Kidney (tissue), 14 donors: ENCODE measurements around the gene LHPP. TPM values are rescaled to one million over a fixed set of nuclear protein-coding genes. Genes with fewer than 3 reads are reported as not detected.

Source experiments
- DNase-seq, 5 donors: peaks; one replicate each; pipeline ENCODE4 v3.0.0-alpha.2; 2013 to 2020
- FAIRE-seq: peaks from 2 replicates; lab custom pipeline; 2012; peaks lifted over from hg19 to GRCh38; lab: Jason Lieb, UNC
- H3K27ac ChIP-seq, 2 donors: one replicate each; pipeline ENCODE4 v1.7.0; 2013; ENCODE audit warnings: low read depth in 2 of 2, low read length in 2 of 2, inconsistent platforms in 1 of 2
- H3K27me3 ChIP-seq: one replicate; pipeline ENCODE4 v1.7.1; 2013; ENCODE audit warnings: low read length, inconsistent platforms; ENCODE audit not compliant: control insufficient read depth, insufficient read depth
- H3K36me3 ChIP-seq, 3 donors: one replicate each; pipeline versions ENCODE4 v1.7.0 to v1.7.1; 2013; ENCODE audit warnings: low read length in 3 of 3, control low read depth in 1 of 3, inconsistent platforms in 1 of 3; ENCODE audit not compliant: insufficient read depth in 3 of 3, control insufficient read depth in 2 of 3
- H3K4me1 ChIP-seq, 3 donors: one replicate each; pipeline versions ENCODE4 v1.7.0 to v1.7.1; 2013; ENCODE audit warnings: low read length in 3 of 3, inconsistent platforms in 1 of 3, low read depth in 1 of 3; ENCODE audit not compliant: control insufficient read depth in 2 of 3, insufficient read depth in 2 of 3
- H3K4me3 ChIP-seq, 3 donors: one replicate each; pipeline versions ENCODE4 v1.7.0 to v1.8.1; 2013; ENCODE audit warnings: low read length in 3 of 3, control low read depth in 1 of 3, inconsistent platforms in 1 of 3
- H3K9ac ChIP-seq, 3 donors: one replicate each; pipeline versions ENCODE4 v1.7.0 to v1.7.1; 2013; ENCODE audit warnings: low read length in 3 of 3, control low read depth in 1 of 3, inconsistent platforms in 1 of 3
- H3K9me3 ChIP-seq, 3 donors: one replicate each; pipeline versions ENCODE4 v1.7.0 to v1.7.1; 2013; ENCODE audit warnings: low read length in 3 of 3, control low read depth in 1 of 3, inconsistent platforms in 1 of 3; ENCODE audit not compliant: control insufficient read depth in 2 of 3, insufficient read depth in 1 of 3
- intact Hi-C: fragments of 100-400 bp; cut with DNase I; formaldehyde crosslinking; loops from one replicate; pipeline ENCODE4 v1.11.1; 2022
- polyA plus RNA-seq: library from polyadenylated mRNA; stranded (reverse); fragments of 350-450 nt; fragmentation: Illumina TruSeq; extraction: RNeasy Lipid Tissue Mini Kit (QIAGEN cat#74804); gene quantifications from one replicate; pipeline ENCODE4 v1.2.3, GENCODE V29; 2014; ENCODE audit warnings: low read depth, low replicate concordance; ENCODE audit not compliant: insufficient read depth
- total RNA-seq: library from RNA; stranded (reverse); fragmentation: NEBNext Ultra II Directional; extraction: Animal tissue kit (Norgen Biotek cat#: 25700); gene quantifications from one replicate; pipeline ENCODE4 v1.2.1, GENCODE V29; 2021
- TF ChIP-seq, protein P1 (sequence below): IDR thresholded peaks from 3 replicates; pipeline ENCODE4 v1.5.1; 2012; ENCODE audit warnings: mild to moderate bottlenecking, moderate library complexity, borderline replicate concordance; ENCODE audit not compliant: insufficient read depth; ENCODE audit errors: extremely low read depth
- donor health status: control.
- donor health status: control.
- donor health status: control.
- donor health status: control.
- donor health status: control.
- donor health status: DM: yes; HTN: yes; CAD: no.
- donor health status: Normal renal cell carcinoma (clear cell type).

LHPP gene
- total and polyA plus RNA-seq, 2 donors from 2014 or later = 16.6 to 52.5 TPM

DNA sequence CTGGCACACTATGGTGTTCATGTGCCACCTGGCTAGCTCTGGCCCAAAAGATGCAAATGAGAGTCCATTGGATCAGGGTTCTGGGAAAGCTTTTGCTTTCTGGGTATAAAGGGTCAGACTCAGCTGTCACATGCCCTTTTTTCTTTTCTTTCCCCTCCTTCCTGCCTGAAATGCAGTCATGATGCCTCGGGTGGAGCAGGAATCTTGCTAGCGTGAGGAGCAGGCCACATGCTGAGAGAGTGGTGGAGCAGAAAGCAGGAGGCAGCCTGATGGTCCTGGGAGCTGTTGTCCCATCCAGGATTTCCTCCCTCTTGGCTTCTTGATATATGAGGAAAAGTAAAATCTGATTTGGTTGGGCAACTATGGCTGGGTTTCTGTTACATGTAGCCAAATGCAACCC, 2.7 kb upstream of the LHPP start:
- no peak overlapping the region for H3K27ac ChIP-seq
- intact Hi-C loops = no loop called here
- no peak overlapping the region for H3K4me3 ChIP-seq
- DNase-seq = no peak
- peaks cover 0 to under 1% (median 0%) of the 10 kb centered on the region in 3 donors for H3K4me1 ChIP-seq
- H3K9me3 ChIP-seq = no peaks in the 10 kb centered on the region
- peaks cover 4% of the 10 kb centered on the region for H3K27me3 ChIP-seq
- TF ChIP-seq, protein P1, sequence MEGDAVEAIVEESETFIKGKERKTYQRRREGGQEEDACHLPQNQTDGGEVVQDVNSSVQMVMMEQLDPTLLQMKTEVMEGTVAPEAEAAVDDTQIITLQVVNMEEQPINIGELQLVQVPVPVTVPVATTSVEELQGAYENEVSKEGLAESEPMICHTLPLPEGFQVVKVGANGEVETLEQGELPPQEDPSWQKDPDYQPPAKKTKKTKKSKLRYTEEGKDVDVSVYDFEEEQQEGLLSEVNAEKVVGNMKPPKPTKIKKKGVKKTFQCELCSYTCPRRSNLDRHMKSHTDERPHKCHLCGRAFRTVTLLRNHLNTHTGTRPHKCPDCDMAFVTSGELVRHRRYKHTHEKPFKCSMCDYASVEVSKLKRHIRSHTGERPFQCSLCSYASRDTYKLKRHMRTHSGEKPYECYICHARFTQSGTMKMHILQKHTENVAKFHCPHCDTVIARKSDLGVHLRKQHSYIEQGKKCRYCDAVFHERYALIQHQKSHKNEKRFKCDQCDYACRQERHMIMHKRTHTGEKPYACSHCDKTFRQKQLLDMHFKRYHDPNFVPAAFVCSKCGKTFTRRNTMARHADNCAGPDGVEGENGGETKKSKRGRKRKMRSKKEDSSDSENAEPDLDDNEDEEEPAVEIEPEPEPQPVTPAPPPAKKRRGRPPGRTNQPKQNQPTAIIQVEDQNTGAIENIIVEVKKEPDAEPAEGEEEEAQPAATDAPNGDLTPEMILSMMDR = no peak
- FAIRE-seq = no peak
- H3K36me3 ChIP-seq = no peaks in the 10 kb centered on the region
- H3K9ac ChIP-seq = no peak overlapping the region

DNA sequence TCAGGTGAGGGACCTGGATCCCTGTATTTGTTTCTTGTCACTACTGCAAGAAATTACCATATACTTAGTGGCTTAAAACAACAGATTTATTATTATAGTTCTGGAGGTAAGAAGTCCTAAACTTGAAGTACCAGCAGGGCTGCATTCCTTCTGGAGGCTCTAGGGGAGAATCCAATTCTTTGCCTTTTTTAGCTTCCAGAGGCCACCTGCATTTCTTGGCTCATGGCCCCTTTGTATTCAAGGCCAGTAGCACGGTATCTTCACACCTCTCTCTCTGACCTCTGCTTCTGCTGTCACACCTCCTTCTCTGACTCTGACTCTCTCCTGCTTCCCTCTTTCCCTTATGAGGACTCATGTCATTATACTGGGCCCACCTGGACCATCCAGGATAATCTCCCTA, 2.2 kb upstream of the LHPP start:
- no peak overlapping the region for H3K27ac ChIP-seq
- peaks cover 0 to 5% (median 0%) of the 10 kb centered on the region in 3 donors for H3K4me1 ChIP-seq
- intact Hi-C loops = no loop called here
- H3K27me3 ChIP-seq = peaks cover 2% of the 10 kb centered on the region
- no peak overlapping the region for H3K9ac ChIP-seq
- H3K9me3 ChIP-seq = no peaks in the 10 kb centered on the region
- DNase-seq (no peak), FAIRE-seq (no peak)
- no peaks in the 10 kb centered on the region for H3K36me3 ChIP-seq
- TF ChIP-seq, protein P1 = no peak
- H3K4me3 ChIP-seq = no peak overlapping the region

DNA sequence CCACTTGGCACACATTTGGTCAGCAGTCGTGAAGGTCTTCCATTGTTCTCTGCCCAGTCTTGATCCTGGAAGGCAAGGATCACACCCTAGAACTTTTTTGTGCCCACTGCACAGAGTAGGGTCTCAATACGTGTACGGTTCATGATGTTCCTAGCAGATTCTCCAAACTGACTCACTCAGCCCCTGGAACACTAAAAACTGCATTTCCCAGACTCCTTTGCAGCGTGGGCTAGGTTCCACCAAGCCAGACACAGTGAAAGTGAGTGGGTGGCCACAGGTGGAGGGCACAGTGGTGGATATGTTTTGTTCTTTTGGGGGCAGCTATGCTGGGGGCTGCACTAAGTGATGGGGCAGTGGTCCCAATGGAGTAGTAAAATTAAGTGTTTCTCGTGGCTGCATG, 1.5 kb upstream of the LHPP start:
- no peaks in the 10 kb centered on the region for H3K9me3 ChIP-seq
- DNase-seq = no peak
- no peaks in the 10 kb centered on the region for H3K36me3 ChIP-seq
- H3K4me3 ChIP-seq = no peak overlapping the region
- TF ChIP-seq, protein P1 = no peak
- peaks cover 0 to 12% (median 0%) of the 10 kb centered on the region in 3 donors for H3K4me1 ChIP-seq
- intact Hi-C loops = no loop called here
- H3K27ac ChIP-seq = no peak overlapping the region
- H3K27me3 ChIP-seq = no peaks in the 10 kb centered on the region
- no peak for FAIRE-seq
- H3K9ac ChIP-seq = no peak overlapping the region

DNA sequence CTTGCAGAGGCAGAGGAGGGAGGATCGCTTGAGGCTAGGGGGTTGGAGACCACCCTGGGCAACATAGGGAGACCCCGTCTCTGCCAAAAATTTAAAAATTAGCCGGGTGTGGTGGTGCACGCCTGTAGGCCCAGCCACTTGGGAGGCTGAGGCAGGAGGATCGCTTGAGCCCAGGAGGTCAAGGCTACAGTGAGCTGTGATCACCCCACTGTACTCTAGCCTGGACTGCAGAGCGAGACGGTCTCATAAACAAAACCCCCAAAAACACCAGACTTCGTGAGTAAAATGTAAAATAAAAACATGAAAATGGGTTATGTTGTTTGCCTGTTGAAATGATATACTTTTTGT, 699 bp downstream of the LHPP start:
- TF ChIP-seq, protein P1 = no peak

More for the DNA sequence above, 699 bp downstream of the LHPP start:
- peak overlapping the region in 1 of 2 donors; percentile 34 for H3K27ac ChIP-seq
- no peaks in the 10 kb centered on the region for H3K9me3 ChIP-seq
- peak overlapping the region in 2 of 3 donors; percentile 57 to 65 for H3K9ac ChIP-seq
- H3K4me3 ChIP-seq = peak overlapping the region; percentile 51 to 79 (median 75)
- no peaks in the 10 kb centered on the region for H3K27me3 ChIP-seq
- FAIRE-seq = no peak
- H3K36me3 ChIP-seq = no peaks in the 10 kb centered on the region
- no peak for DNase-seq
- peaks cover 0 to 12% (median 0%) of the 10 kb centered on the region in 3 donors for H3K4me1 ChIP-seq
- intact Hi-C loops = no loop called here
